Tibial nerve (tissue), 4 donors: ENCODE data around the gene ATRNL1. TPM values are rescaled to one million over a fixed set of nuclear protein-coding genes. Genes with fewer than 3 reads are reported as not detected.

Source experiments
- DNase-seq, 2 donors: peaks; one replicate each; pipeline ENCODE4 v3.0.0-alpha.2; 2019; ENCODE audit warnings: low spot score in 2 of 2
- H3K27ac ChIP-seq, 4 donors: fragments of 200-600 bp; sonication (generic) in 3 of 4; one replicate each; pipeline ENCODE4 v1.5.1; 2017 to 2019; ENCODE audit warnings: mild to moderate bottlenecking in 1 of 4
- H3K27me3 ChIP-seq, 2 donors: fragments of 200-600 bp; sonication (generic) in 1 of 2; one replicate each; pipeline versions ENCODE4 v1.5.1 to v1.6.0; 2017 to 2019
- H3K36me3 ChIP-seq, 3 donors: fragments of 200-600 bp; sonication (generic); one replicate each; pipeline ENCODE4 v1.5.1; 2018 to 2019
- H3K4me1 ChIP-seq, 4 donors: fragments of 200-600 bp; sonication (generic) in 3 of 4; one replicate each; pipeline ENCODE4 v1.5.1; 2017 to 2019
- H3K4me3 ChIP-seq, 4 donors: fragments of 200-600 bp; sonication (generic) in 3 of 4; one replicate each; pipeline ENCODE4 v1.5.1; 2017 to 2019; ENCODE audit warnings: mild to moderate bottlenecking in 1 of 4, moderate library complexity in 1 of 4
- H3K9me3 ChIP-seq, 4 donors: fragments of 200-600 bp; sonication (generic) in 3 of 4; one replicate each; pipeline ENCODE4 v1.5.1; 2017 to 2019
- CTCF ChIP-seq, 5 experiments: fragments of 200-600 bp in 3 of 5; fragments of 450-650 bp in 2 of 5; sonication (generic) in 3 of 5; IDR thresholded peaks; one replicate each; pipeline ENCODE4 v1.5.1; 2016 to 2019; ENCODE audit warnings: antibody characterized with exemption in 5 of 5, mild to moderate bottlenecking in 3 of 5, moderate library complexity in 2 of 5
- EP300 ChIP-seq, 2 donors: sonication (generic); formaldehyde crosslinking; IDR thresholded peaks; one replicate each; pipeline ENCODE4 v1.6.1; 2017; ENCODE audit warnings: antibody characterized with exemption in 2 of 2, mild to moderate bottlenecking in 1 of 2
- POLR2A ChIP-seq, 2 donors: fragments of 450-650 bp; IDR thresholded peaks; one replicate each; pipeline ENCODE4 v1.6.1; 2017; ENCODE audit warnings: antibody characterized with exemption in 2 of 2, mild to moderate bottlenecking in 2 of 2, moderate library complexity in 2 of 2
- WGBS, 2 donors: methylation state at CpG; one replicate each; pipeline ENCODE4 v1.1.5; 2018; 5-methylcytosine and 5-hydroxymethylcytosine counted together
- total RNA-seq, 4 donors: library from RNA; depleted of rRNA; stranded (reverse); fragments of >200 nt; gene quantifications; one replicate each; pipeline ENCODE4 v1.1.0, GENCODE V29; 2016

The ATRNL1 gene
- total RNA-seq, 4 donors from 2014 or later = 1.0 to 5.4 (median 2.7) TPM

GRCh38 chr10:115845921-115846320 lies 752.8 kb downstream of the ATRNL1 start:
- Histone ChIP-seq H3K36me3 (no peaks in the 10 kb centered on the region), H3K9me3 (no peaks in the 10 kb centered on the region), H3K4me1 (peaks cover 0 to 4% (median 0%) of the 10 kb centered on the region in 4 donors), H3K27me3 (no peaks in the 10 kb centered on the region), H3K27ac (no peak overlapping the region), H3K4me3 (no peak overlapping the region)
- DNase-seq = no peak
- WGBS, 2 donors = 96 to 98% methylated on average over 1 of the region's 1 CpG
- no peak for TF ChIP-seq CTCF (IDR thresholded peaks at IDR 0.05)

GRCh38 chr10:115846528-115846927 lies 753.4 kb downstream of the ATRNL1 start:
- WGBS, 2 donors = 81 to 82% methylated on average over 1 of the region's 1 CpG
- no peak for TF ChIP-seq POLR2A (IDR thresholded peaks at IDR 0.05)
- no peak for TF ChIP-seq EP300 (IDR thresholded peaks at IDR 0.05)
- TF ChIP-seq CTCF (IDR thresholded peaks at IDR 0.05) = no peak
- Histone ChIP-seq H3K4me3 (no peak overlapping the region), H3K27ac (no peak overlapping the region), H3K27me3 (no peaks in the 10 kb centered on the region), H3K9me3 (no peaks in the 10 kb centered on the region), H3K4me1 (peaks cover 0 to 4% (median 0%) of the 10 kb centered on the region in 4 donors), H3K36me3 (no peaks in the 10 kb centered on the region)
- DNase-seq = no peak

- DNase-seq = no peak
- peaks cover 0 to 3% (median 0%) of the 10 kb centered on the region in 4 donors for H3K4me1 ChIP-seq
- no peak overlapping the region for H3K4me3 ChIP-seq
- TF ChIP-seq CTCF (IDR thresholded peaks at IDR 0.05) (no peak), EP300 (IDR thresholded peaks at IDR 0.05) (no peak), POLR2A (IDR thresholded peaks at IDR 0.05) (no peak)
- no peaks in the 10 kb centered on the region for H3K27me3 ChIP-seq
- no peak overlapping the region for H3K27ac ChIP-seq
- WGBS, 2 donors = 29 to 30% methylated on average over 2 of the region's 2 CpGs
- H3K36me3 ChIP-seq = no peaks in the 10 kb centered on the region
- H3K9me3 ChIP-seq = no peaks in the 10 kb centered on the region
Observed at GRCh38 chr10:115849197-115849596, 756.0 kb downstream of the ATRNL1 start.

- Histone ChIP-seq H3K4me3 (no peak overlapping the region), H3K36me3 (no peaks in the 10 kb centered on the region), H3K4me1 (no peaks in the 10 kb centered on the region), H3K9me3 (no peaks in the 10 kb centered on the region), H3K27me3 (no peaks in the 10 kb centered on the region), H3K27ac (no peak overlapping the region)
- no peak for TF ChIP-seq EP300 (IDR thresholded peaks at IDR 0.05)
- TF ChIP-seq POLR2A (IDR thresholded peaks at IDR 0.05) = no peak
- no peak for TF ChIP-seq CTCF (IDR thresholded peaks at IDR 0.05)
- WGBS, 2 donors = 92 to 97% methylated on average over 1 of the region's 1 CpG
- DNase-seq = no peak
Observed at GRCh38 chr10:115850666-115851065, 757.5 kb downstream of the ATRNL1 start.

- H3K4me3 ChIP-seq = no peak overlapping the region
- TF ChIP-seq POLR2A (IDR thresholded peaks at IDR 0.05) (no peak), EP300 (IDR thresholded peaks at IDR 0.05) (no peak)
- H3K4me1 ChIP-seq = no peaks in the 10 kb centered on the region
- no peak overlapping the region for H3K27ac ChIP-seq
- H3K36me3 ChIP-seq = no peaks in the 10 kb centered on the region
- H3K27me3 ChIP-seq = no peaks in the 10 kb centered on the region
- DNase-seq = no peak
- no peaks in the 10 kb centered on the region for H3K9me3 ChIP-seq
- 78 to 88% methylated on average over 5 of the region's 5 CpGs for WGBS, 2 donors
Observed at GRCh38 chr10:115851695-115852094, 758.5 kb downstream of the ATRNL1 start.
